Esophagus muscularis mucosa (tissue), 4 donors: Measurements from ENCODE around the gene ANKRD17. TPM values are rescaled to one million over a fixed set of nuclear protein-coding genes. Genes with fewer than 3 reads are reported as not detected.

Experiments used
- DNase-seq: peaks from one replicate; pipeline ENCODE4 v3.0.0-alpha.2; 2017; ENCODE audit errors: extremely low spot score
- H3K27ac ChIP-seq, 4 donors: fragments of 200-600 bp; sonication (generic); replicated peaks in 1 of 4; 1 replicate in 3 of 4; 2 replicates in 1 of 4; pipeline ENCODE4 v1.5.1; 2016 to 2019; ENCODE audit warnings: mild to moderate bottlenecking in 1 of 4
- H3K27me3 ChIP-seq, 4 donors: fragments of 200-600 bp; sonication (generic); one replicate each; pipeline versions ENCODE4 v1.5.1 to v1.6.0; 2016 to 2019
- H3K36me3 ChIP-seq, 4 donors: fragments of 200-600 bp; sonication (generic); one replicate each; pipeline ENCODE4 v1.5.1; 2016 to 2019
- H3K4me1 ChIP-seq, 4 donors: fragments of 200-600 bp; sonication (generic); one replicate each; pipeline ENCODE4 v1.5.1; 2016 to 2019
- H3K4me3 ChIP-seq, 4 donors: fragments of 200-600 bp; sonication (generic); 1 replicate in 2 of 4; 2 replicates in 2 of 4; pipeline ENCODE4 v1.5.1; 2016 to 2019; ENCODE audit warnings: mild to moderate bottlenecking in 4 of 4, moderate library complexity in 1 of 4
- H3K9me3 ChIP-seq, 4 donors: fragments of 200-600 bp; sonication (generic); 1 replicate in 3 of 4; 2 replicates in 1 of 4; pipeline ENCODE4 v1.5.1; 2016 to 2019
- CTCF ChIP-seq, 3 experiments: fragments of 200-600 bp in 2 of 3; fragments of 450-650 bp in 1 of 3; sonication (generic) in 2 of 3; IDR thresholded peaks; one replicate each; pipeline ENCODE4 v1.5.1; 2017 to 2019; ENCODE audit warnings: antibody characterized with exemption in 3 of 3, mild to moderate bottlenecking in 2 of 3, moderate library complexity in 1 of 3
- EP300 ChIP-seq: sonication (generic); formaldehyde crosslinking; IDR thresholded peaks from one replicate; pipeline ENCODE4 v1.6.1; 2017; ENCODE audit warnings: antibody characterized with exemption
- POLR2A ChIP-seq: fragments of 450-650 bp; IDR thresholded peaks from one replicate; pipeline ENCODE4 v1.6.1; 2017; ENCODE audit warnings: antibody characterized with exemption, moderate library complexity, mild to moderate bottlenecking, low read depth
- POLR2AphosphoS5 ChIP-seq, 2 donors: sonication (generic); formaldehyde crosslinking; IDR thresholded peaks; one replicate each; pipeline ENCODE4 v1.6.1; 2017; ENCODE audit warnings: antibody characterized with exemption in 2 of 2
- WGBS: methylation state at CpG from one replicate; pipeline ENCODE4 v1.1.5; 2018; 5-methylcytosine and 5-hydroxymethylcytosine counted together
- intact Hi-C: fragments of 100-400 bp; cut with DNase I; formaldehyde crosslinking; loops from one replicate; pipeline ENCODE4 v1.15.1; 2023
- total RNA-seq, 4 donors: library from RNA; depleted of rRNA; stranded (reverse); fragments of >200 nt; gene quantifications; one replicate each; pipeline versions ENCODE4 v1.1.0 to v1.2.1, GENCODE V29; 2016

Gene ANKRD17
- total RNA-seq, 4 donors from 2014 or later = 47.9 to 58.1 (median 54.7) TPM

- intact Hi-C loops = no loop called here
- Histone ChIP-seq H3K36me3 (peaks cover 5 to 71% (median 43%) of the 10 kb centered on the region in 4 donors), H3K27ac (no peak overlapping the region), H3K4me3 (no peak overlapping the region), H3K4me1 (no peaks in the 10 kb centered on the region), H3K9me3 (no peaks in the 10 kb centered on the region), H3K27me3 (no peaks in the 10 kb centered on the region)
- WGBS = 95% methylated on average over 1 of the region's 1 CpG
- DNase-seq = no peak
- no peak for TF ChIP-seq EP300
- TF ChIP-seq CTCF (IDR thresholded peaks at IDR 0.05) = no peak
- no peak for TF ChIP-seq POLR2A
- no peak for TF ChIP-seq POLR2AphosphoS5 (IDR thresholded peaks at IDR 0.05)
These were observed 105.7 kb downstream of the ANKRD17 start for GRCh38 chr4:73152893-73153292.

GRCh38 chr4:73142995-73143547 is 115.5 kb downstream of the ANKRD17 start:
- peaks cover 13 to 88% (median 68%) of the 10 kb centered on the region in 4 donors for H3K36me3 ChIP-seq
- H3K9me3 ChIP-seq = no peaks in the 10 kb centered on the region
- intact Hi-C loops = no loop called here
- no peak overlapping the region for H3K4me3 ChIP-seq
- no peak for DNase-seq
- peak in 1 of 3 experiments; percentile 16 for TF ChIP-seq CTCF (IDR thresholded peaks at IDR 0.05)
- no peak for TF ChIP-seq EP300
- 95% methylated on average over 4 of the region's 4 CpGs for WGBS
- no peaks in the 10 kb centered on the region for H3K27me3 ChIP-seq
- H3K27ac ChIP-seq = no peak overlapping the region
- no peaks in the 10 kb centered on the region for H3K4me1 ChIP-seq

- 89% methylated on average over 2 of the region's 2 CpGs for WGBS
- H3K27ac ChIP-seq = no peak overlapping the region
- no peaks in the 10 kb centered on the region for H3K4me1 ChIP-seq
- H3K36me3 ChIP-seq = peaks cover 6 to 77% (median 60%) of the 10 kb centered on the region in 4 donors
- TF ChIP-seq CTCF (IDR thresholded peaks at IDR 0.05) = no peak
- TF ChIP-seq EP300 = no peak
- no peak for TF ChIP-seq POLR2A
- TF ChIP-seq POLR2AphosphoS5 (IDR thresholded peaks at IDR 0.05) = no peak
- H3K9me3 ChIP-seq = no peaks in the 10 kb centered on the region
- intact Hi-C loops = no loop called here
- no peak for DNase-seq
- no peak overlapping the region for H3K4me3 ChIP-seq
- no peaks in the 10 kb centered on the region for H3K27me3 ChIP-seq
These were observed 118.6 kb downstream of the ANKRD17 start for GRCh38 chr4:73139991-73140390.

GRCh38 chr4:73139245-73139644 is 119.4 kb downstream of the ANKRD17 start:
- no peaks in the 10 kb centered on the region for H3K27me3 ChIP-seq
- TF ChIP-seq POLR2A (no peak), POLR2AphosphoS5 (IDR thresholded peaks at IDR 0.05) (no peak), EP300 (no peak), CTCF (IDR thresholded peaks at IDR 0.05) (no peak)
- peaks cover 6 to 77% (median 57%) of the 10 kb centered on the region in 4 donors for H3K36me3 ChIP-seq
- no peaks in the 10 kb centered on the region for H3K4me1 ChIP-seq
- no peaks in the 10 kb centered on the region for H3K9me3 ChIP-seq
- no peak overlapping the region for H3K4me3 ChIP-seq
- WGBS = 94% methylated on average over 3 of the region's 3 CpGs
- no peak overlapping the region for H3K27ac ChIP-seq
- intact Hi-C loops = no loop called here
- no peak for DNase-seq

GRCh38 chr4:73137121-73137520 is 121.5 kb downstream of the ANKRD17 start:
- 65% methylated on average over 2 of the region's 2 CpGs for WGBS

More at GRCh38 chr4:73137121-73137520, 121.5 kb downstream of the ANKRD17 start:
- TF ChIP-seq EP300 (no peak), POLR2AphosphoS5 (IDR thresholded peaks at IDR 0.05) (no peak), CTCF (IDR thresholded peaks at IDR 0.05) (no peak), POLR2A (no peak)
- Histone ChIP-seq H3K27me3 (no peaks in the 10 kb centered on the region), H3K4me1 (no peaks in the 10 kb centered on the region), H3K27ac (no peak overlapping the region), H3K36me3 (peaks cover 16 to 78% (median 55%) of the 10 kb centered on the region in 4 donors), H3K9me3 (no peaks in the 10 kb centered on the region), H3K4me3 (no peak overlapping the region)
- intact Hi-C loops = no loop called here
- DNase-seq = no peak
